ENCODE data around the gene ACCSL. TPM values are rescaled to one million over a fixed set of nuclear protein-coding genes. Genes with fewer than 3 reads are reported as not detected.

ACCSL gene
- not detected for total RNA-seq

GRCh38 chr11:44047931-44048431 is at the start of gene ACCSL:
Gene ACCSL, plus strand, starts transcription at chr11:44047981. Its CDS starts 56 bp downstream, at chr11:44048037.
- Histone ChIP-seq H3K4me1 (no peaks in the 10 kb centered on the region), H3K9me3 (no peaks in the 10 kb centered on the region), H3K4me3 (no peak within 1 kb of the TSS), H3K27me3 (no peaks in the 10 kb centered on the region), H3K27ac (no peak within 1 kb of the TSS), H3K36me3 (no peaks in the 10 kb centered on the region)
- intact Hi-C loops (cut with DNase I; ENCODE audit: low total_unique reads) = no loop called here
- no peak for DNase-seq
- WGBS, 2 donors (ENCODE audit: low coverage in 1 of 2) = 95% methylated on average over 12 of the region's 12 CpGs; no CpG with 5 or more reads in 1 of the 2 donors
- in situ Hi-C loops (cut with MboI; ENCODE audit: low pct_ligation_motif_present in 1 of 4, low pct_unique_long_range_greater_than_20kb in 1 of 4, low sequenced_read_pairs in 3 of 4) = loop anchor here in 2 of 4 donors (10.0 kb wide), 1 partner anchor 163 kb away; the partner anchor contains the start of gene ALKBH3 (in 2 of the 2)
- TF ChIP-seq POLR2AphosphoS5 (IDR thresholded peaks at IDR 0.05) = no peak

GRCh38 chr11:43998308-43998707 is 49.5 kb upstream of the ACCSL start:
- in situ Hi-C loops (cut with MboI; ENCODE audit: low pct_ligation_motif_present in 1 of 4, low pct_unique_long_range_greater_than_20kb in 1 of 4, low sequenced_read_pairs in 3 of 4) (no loop called here), intact Hi-C loops (cut with DNase I; ENCODE audit: low total_unique reads) (no loop called here)
- no peak for DNase-seq
- Histone ChIP-seq H3K36me3 (no peaks in the 10 kb centered on the region), H3K27me3 (no peaks in the 10 kb centered on the region), H3K4me3 (no peak overlapping the region), H3K27ac (no peak overlapping the region), H3K9me3 (no peaks in the 10 kb centered on the region), H3K4me1 (peaks cover 0 to 4% (median 0%) of the 10 kb centered on the region in 4 donors)
- 91 to 100% methylated on average over 1 of the region's 1 CpG for WGBS, 2 donors (ENCODE audit: low coverage in 1 of 2)
- TF ChIP-seq POLR2AphosphoS5 (IDR thresholded peaks at IDR 0.05) = no peak
- TF ChIP-seq CTCF (IDR thresholded peaks at IDR 0.05) = no peak
- TF ChIP-seq EP300 (IDR thresholded peaks at IDR 0.05; ENCODE audit: low read depth) = no peak
- no peak for TF ChIP-seq POLR2A (IDR thresholded peaks at IDR 0.05)

- H3K4me1 ChIP-seq = no peaks in the 10 kb centered on the region
- intact Hi-C loops (cut with DNase I; ENCODE audit: low total_unique reads) = no loop called here
- no peaks in the 10 kb centered on the region for H3K27me3 ChIP-seq
- H3K36me3 ChIP-seq = no peaks in the 10 kb centered on the region
- TF ChIP-seq CTCF (IDR thresholded peaks at IDR 0.05) = no peak
- no peak for TF ChIP-seq POLR2A (IDR thresholded peaks at IDR 0.05)
- H3K27ac ChIP-seq = no peak overlapping the region
- H3K9me3 ChIP-seq = no peaks in the 10 kb centered on the region
- in situ Hi-C loops (cut with MboI; ENCODE audit: low pct_ligation_motif_present in 1 of 4, low pct_unique_long_range_greater_than_20kb in 1 of 4, low sequenced_read_pairs in 3 of 4) = no loop called here
- no peak overlapping the region for H3K4me3 ChIP-seq
- no peak for DNase-seq
- 54% methylated on average over 2 of the region's 2 CpGs; no CpG with 5 or more reads in 1 of the 2 donors for WGBS, 2 donors (ENCODE audit: low coverage in 1 of 2)
Measured at GRCh38 chr11:44000731-44001130, 47.0 kb upstream of the ACCSL start.

GRCh38 chr11:44002191-44003093 is 45.3 kb upstream of the ACCSL start:
- Histone ChIP-seq H3K27me3 (no peaks in the 10 kb centered on the region), H3K36me3 (no peaks in the 10 kb centered on the region), H3K9me3 (no peaks in the 10 kb centered on the region), H3K27ac (no peak overlapping the region), H3K4me1 (no peaks in the 10 kb centered on the region), H3K4me3 (no peak overlapping the region)
- in situ Hi-C loops (cut with MboI; ENCODE audit: low pct_ligation_motif_present in 1 of 4, low pct_unique_long_range_greater_than_20kb in 1 of 4, low sequenced_read_pairs in 3 of 4) (no loop called here), intact Hi-C loops (cut with DNase I; ENCODE audit: low total_unique reads) (no loop called here)
- TF ChIP-seq POLR2AphosphoS5 (IDR thresholded peaks at IDR 0.05) = no peak
- TF ChIP-seq EP300 (IDR thresholded peaks at IDR 0.05; ENCODE audit: low read depth) = no peak
- no peak for TF ChIP-seq CTCF (IDR thresholded peaks at IDR 0.05)
- TF ChIP-seq POLR2A (IDR thresholded peaks at IDR 0.05) = no peak
- no peak for DNase-seq
- WGBS, 2 donors (ENCODE audit: low coverage in 1 of 2) = 80 to 83% methylated on average over 2 to 16 of the region's 18 CpGs
